Ureter (tissue), 1 donor: ENCODE results near the gene HSD17B12. TPM values are rescaled to one million over a fixed set of nuclear protein-coding genes. Genes with fewer than 3 reads are reported as not detected.

Source experiments
- total RNA-seq: library from RNA; stranded (reverse); gene quantifications from one replicate; pipeline ENCODE4 v1.2.4, GENCODE V29; 2023
- donor health status: DM: yes; HTN: yes; CAD: no.

Gene HSD17B12
- total RNA-seq, 1 donor from 2014 or later, result 102 TPM

Other genes starting within 250 kb of the HSD17B12 start
- 39.0 TPM for gene ALKBH3, start 200.1 kb downstream of the HSD17B12 start, total RNA-seq